ENCODE data around the gene MRPS12.

DNA sequence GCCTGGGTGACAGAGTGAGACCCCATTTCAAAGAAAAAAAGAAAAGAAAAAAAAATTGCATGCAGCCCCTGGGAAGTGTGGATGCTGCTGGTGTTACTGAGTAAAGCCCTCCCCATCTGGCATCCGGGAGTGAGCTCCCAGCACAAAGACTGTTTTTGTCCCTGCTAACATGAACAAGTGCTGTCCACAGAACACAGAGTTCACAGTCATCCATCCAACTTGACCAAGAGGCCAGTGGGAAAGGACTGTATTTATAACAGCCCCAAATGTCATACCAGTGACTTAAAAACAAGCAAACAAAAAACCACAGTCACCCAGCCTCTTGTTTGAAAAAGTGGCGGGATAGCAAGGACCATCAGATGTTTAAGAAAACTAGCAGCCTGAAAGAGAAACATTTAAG is 34.0 kb downstream of the MRPS12 start:
- TF ChIP-seq CTCF (IDR thresholded peaks at IDR 0.05) (no peak), ZFX (IDR thresholded peaks at IDR 0.05; ENCODE audit: borderline replicate concordance) (no peak)

All from 22Rv1 (cell line).